HG02588 (cell line): ENCODE measurements around the gene ANKS1B.

Experiments
- ATAC-seq: cut with Tn5 transposase; IDR thresholded peaks from one replicate; pipeline ENCODE4 v1.9.1; 2021; ENCODE audit warnings: mild to moderate bottlenecking, moderate library complexity; ENCODE audit not compliant: unreplicated experiment

Gene ANKS1B

DNA sequence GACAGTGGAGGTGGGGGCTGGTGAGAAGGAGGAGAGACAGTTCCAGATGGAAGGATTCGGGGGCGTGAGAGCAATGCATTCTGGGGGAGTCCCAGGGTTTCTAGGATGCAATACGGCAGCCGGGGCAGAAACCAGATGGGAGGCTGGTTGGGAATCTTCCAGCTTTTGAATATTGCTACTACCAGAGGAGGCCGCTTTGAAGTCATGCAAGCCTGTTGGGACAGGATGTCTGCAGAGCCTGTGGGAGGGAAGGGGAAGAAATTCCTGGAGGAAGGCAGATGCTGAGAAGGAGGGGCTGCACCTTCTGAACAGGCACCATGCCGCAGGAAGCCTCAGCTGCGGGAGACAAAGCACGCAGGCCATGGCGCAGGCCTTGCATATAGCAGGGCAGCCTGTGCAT lies 1234.2 kb downstream of the ANKS1B start:
- ATAC-seq = no peak

DNA sequence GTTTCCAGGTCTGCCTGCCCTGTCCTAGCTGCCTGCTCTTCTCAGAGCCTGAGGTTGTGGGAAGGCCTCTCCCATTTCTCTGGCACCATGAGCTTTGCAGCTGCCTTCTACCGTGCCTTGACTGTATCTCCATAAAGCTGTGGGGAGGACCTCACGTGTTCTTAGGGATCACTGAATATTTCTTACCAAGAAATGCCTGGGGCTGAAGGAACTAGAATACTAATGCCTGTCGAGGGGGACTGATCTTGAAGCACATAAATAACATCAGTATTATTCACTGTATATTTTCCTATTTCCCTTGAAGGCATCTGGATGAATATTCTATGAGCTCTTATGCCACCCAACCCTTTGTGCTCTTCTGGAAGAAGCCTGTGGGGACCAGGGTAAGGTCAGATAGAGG lies 1236.3 kb downstream of the ANKS1B start:
- no peak for ATAC-seq

DNA sequence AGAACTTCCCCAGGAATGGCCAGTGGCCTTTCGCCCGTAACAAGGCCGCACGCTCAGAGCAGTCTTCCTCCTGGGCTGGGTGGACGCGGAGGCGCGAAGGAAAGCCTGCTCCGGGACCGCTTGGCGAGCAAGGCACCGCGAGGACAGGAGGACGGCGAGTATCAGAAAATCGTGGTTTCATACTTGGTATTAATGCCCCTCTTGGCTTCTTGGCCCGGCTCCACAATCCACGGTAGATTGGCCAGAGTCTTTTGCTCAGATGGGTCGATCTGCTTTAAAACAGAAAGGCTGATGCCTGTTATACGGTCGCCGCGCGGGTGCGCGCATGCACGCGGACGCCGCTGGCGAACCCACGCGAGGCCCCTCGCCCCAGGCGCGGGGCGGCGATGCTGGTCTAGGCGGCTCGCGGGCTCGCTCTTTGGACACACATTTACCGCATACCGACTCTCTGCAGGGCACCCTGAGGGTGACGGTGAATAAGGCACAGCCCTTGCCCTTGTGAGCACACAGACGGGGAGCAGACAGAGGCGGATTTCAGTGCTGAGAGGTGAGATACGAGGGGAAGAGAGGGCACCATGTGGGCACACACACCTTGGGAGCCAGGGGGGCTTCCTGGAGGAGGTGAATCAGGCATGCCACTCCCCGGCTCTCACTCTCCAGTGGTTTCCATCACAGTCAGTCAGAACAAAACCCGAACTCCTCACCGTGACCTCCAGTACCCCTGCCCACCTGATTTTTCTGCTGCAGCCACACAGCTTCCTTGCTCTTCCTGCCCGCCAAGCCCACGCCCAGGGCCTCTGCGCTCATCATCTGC lies 1239.0 kb downstream of the ANKS1B start:
- peak; percentile 54 for ATAC-seq

DNA sequence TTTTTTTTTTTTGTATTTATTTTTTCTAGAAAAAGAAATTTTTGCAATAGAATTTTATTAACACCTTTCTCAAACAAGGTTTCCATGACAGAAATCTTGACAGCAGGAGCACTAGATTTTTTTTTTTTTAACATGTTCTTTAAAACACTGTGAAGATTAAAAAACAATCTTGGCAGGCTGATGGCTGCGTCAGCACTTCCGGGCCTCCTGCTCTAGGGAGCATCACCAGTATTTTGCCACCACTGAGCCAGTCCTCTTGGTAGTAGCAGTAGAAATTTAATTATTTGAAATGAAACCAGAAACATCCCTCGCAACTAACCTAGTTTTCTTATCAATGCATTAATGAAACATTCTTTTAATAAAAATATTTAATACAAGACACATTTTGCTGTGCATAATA lies 1240.1 kb downstream of the ANKS1B start:
- ATAC-seq = no peak

DNA sequence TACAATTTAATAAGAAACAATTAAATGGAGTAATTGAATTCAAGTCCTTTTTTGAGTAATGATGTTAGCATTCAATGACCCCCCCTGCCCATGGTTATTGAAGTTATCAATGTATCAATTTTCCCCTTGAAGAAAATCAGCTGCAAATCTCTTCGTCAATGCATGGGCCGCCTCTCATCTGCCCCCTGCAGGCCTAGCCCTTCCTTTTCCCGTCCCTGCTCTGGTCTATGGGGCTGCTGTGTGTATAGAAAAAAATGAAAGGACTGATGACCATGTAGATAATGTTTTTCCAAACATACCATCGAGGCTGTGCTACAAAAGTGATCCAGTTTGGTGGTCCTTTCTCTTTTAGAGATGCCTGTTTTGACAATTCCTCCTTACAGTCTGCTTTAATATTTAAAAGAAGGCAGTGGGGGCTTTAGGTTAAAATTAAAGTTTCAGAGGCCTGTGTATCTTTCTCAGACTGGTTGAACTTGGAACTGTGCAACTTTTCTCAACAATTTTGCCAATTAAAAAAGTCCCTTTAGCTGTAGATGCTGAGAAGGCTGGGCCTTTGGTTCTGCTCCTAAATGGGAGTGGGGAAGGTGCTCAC lies 1241.3 kb downstream of the ANKS1B start:
- peak; percentile 59 for ATAC-seq

DNA sequence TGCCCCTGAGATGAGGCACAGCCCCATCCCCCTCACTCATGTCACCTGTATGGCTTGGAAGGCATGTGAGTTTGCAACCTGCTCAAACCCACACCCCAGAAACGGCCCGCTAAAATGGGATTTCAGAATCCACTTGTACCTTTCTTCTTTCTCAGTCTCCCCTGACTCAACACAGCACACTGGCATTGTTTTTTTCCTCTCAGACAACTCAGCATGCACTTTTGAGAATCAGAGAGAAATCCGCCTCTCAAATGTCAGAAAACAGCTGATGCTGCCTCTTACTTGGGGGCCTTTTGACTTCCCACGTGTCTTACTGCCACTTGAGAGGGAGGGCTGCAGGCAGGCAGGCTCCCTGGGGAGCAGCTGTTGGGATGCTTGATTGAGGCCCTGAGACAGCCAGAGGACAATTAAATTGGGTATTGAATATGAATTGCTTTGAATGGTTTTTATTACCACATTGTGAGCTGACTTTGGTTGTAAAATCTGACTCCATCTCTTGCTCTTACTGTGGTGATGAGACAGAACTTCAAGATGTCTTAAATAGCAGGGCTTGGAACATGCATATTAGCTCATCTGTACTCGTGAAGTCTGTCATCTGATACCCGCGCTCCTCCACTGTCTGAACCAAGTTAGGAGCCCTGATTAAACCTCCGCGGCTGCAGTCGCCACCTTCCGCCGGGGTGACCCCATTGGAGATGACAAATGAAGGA lies 1243.0 kb downstream of the ANKS1B start:
- ATAC-seq = no peak

DNA sequence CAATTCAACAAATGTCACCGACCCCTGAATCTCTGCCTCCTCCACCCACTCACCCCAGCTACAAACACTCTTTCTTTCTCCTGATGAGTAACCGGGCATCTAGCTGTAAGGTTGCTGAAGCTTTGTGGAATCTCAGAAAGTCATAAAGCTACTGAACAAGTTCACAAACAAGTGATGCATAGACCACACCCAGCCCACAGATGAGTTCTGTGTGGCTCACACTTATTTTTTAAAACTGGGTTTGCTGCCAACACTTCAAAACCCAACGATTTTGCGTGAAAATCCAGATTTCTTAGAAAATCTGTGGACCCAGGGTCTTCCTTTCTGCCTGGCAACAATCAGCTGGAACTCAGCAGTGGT lies 1243.6 kb downstream of the ANKS1B start:
- ATAC-seq = no peak

DNA sequence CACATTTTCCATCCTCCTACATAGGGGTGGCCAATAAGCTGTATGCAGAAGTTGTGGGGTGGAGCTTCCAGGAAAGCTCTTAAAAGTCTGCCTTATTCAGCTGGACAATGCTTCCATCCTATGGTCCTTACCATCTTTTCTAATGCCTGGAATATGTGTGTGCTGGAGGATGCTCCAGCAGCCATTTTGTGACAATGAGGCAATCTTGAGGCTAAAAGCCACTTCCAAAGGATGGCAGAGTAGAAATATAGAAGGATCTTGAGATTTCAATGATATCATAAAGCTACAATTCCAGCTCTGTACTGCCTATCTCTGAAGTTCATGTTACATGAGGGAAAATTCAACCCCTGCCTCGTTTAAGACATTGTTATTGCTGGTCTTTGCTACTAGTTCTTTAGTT lies 1244.0 kb downstream of the ANKS1B start:
- no peak for ATAC-seq

DNA sequence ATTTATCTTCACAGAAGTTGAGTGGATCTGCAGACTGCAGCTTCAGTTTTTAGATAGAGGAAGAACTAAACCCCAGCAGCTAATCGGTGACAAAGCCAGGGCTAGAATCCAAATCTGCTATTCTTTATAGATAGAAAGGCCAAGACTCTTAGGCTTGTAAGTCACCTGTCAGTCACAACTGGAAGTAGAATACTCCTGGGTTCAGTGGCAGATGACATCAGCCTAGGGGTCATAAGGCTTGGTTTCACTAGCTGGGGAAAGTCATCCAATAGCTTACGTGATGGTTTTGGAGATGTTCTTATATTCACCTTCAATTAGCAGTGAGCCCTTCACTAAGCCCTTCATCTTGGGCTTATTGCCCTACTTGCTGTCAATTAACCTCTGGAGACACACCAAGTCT lies 1246.2 kb downstream of the ANKS1B start:
- no peak for ATAC-seq

DNA sequence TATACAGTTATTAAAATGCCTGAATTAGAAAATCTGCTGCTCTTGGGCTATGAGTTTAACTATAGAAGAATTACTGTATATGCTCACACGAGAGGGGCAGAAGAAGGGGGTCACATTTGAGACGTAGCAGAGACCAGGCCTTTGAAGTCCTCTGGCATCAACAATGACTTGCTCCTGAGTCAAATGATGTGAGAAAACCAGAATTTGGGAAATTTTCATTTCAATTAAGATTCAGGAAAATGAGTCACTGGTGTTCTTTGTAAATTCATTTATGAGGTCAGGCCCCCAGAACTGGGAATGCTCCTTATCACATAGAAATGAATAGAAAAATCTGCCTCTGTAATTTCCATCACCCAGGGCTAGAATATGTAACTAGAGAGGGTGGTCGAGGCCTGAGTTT lies 1246.7 kb downstream of the ANKS1B start:
- ATAC-seq = no peak

DNA sequence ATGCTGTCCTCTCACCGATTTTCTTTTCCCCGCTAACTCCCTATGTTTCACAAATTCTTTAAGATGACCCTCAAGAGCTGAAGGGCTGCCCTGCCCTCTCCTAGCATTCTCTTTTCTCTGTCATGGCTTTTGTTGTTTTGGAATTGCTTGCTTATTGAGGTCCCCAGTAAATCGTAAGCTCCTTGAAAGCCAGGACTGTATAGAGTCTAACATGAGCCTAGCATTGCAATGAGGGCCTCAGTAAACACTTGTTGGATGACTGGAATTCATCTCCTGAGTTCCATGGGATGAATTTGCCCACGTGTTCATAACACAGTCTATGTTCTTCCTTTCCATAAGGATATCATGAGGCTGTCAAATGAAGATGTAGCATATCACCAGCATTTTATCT lies 1247.4 kb downstream of the ANKS1B start:
- no peak for ATAC-seq

DNA sequence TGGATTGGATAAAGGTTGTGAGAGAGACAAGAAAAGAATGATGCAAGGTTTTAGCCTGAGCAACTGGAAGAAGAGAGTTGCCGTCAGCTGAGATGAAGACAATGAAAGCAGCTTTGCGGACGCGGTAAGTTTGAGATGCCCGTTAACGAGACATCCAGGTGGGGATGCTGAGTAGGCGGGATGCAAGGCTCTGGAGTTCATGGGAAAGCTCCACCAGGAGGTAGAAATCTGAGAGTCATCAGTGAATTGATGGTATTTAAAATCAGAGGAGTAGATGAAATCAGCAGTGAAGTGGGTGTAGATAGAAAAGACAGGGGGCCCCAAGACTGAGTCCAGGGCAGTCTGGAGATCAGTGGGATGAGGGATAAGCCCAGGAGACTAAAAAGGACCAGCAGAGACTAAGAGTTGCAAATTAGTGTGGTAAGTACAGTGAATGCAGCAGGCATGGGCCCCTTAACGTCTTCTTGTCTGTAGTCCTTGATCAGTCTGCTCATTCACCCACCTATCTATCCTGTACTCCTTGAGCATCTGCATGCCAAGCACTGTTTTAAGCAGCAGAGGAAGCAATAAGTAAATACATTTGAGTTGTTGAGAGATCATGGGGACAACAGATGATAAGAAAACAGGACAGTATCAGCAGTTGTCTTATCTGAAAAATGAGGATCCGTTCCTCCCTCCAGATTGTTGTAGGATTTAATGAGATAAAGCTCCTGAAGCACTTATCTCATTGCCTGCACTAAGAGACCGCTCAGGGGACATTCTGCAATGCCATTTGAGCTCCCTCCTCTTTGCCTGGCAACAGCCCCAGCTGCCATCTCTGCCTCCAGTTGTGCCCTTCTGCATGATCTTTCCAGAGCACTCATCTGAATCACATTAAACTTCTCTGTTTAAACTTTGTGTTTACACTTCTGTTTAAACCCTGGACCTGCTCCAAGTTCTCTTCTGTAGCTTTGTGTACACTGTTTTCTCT lies 1248.1 kb downstream of the ANKS1B start:
- ATAC-seq = no peak

DNA sequence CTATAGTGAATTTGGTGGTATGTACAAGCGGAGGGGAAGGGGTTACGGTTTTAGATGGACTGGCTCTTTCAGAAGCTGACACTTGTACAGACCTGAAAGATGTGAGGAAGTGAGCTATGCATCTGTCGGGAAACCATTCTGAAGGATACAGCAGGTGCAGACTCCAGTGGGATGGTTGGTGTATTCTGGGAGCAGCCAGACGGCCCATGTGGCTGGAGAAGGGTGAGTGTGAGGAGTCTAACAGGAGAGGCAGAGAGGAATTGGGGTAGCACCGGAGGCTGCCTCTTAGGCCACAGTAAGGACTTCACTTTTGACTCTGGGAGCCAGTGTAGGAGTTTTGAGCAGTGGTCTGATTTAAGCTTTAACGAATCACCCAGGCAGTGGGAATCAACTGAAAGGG lies 1248.9 kb downstream of the ANKS1B start:
- no peak for ATAC-seq

DNA sequence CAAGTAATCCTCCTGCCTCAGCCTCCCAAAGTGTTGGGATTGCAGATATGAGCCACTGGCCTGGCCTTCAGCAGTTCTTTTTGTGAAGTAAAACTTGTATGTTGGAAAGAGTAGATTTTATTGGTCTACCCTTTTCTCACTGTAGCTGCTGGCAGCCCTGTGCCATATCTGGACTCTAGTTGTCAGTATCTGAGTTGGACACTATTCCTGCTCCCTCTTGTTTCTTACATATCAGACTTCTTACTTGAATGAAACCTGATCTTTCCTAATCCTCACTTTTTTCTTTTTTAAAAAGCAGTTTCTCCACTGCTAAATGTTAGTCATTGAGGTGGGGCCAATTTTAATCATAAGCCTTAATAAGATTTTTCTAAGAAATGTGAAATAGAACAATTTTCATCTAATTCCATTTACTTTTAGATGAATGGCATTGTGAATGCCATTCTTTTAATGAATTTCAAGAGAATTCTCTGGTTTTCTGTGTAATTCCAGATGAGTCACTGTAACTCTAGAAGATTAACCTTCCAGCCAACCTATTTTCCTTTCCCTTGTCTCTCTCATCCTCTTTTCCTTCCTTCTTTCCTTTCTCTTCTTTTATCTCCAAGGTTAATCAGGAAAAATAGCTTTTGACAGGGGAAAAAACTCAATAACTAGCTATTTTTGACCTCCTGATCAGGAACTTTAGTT lies 1250.9 kb downstream of the ANKS1B start:
- no peak for ATAC-seq

DNA sequence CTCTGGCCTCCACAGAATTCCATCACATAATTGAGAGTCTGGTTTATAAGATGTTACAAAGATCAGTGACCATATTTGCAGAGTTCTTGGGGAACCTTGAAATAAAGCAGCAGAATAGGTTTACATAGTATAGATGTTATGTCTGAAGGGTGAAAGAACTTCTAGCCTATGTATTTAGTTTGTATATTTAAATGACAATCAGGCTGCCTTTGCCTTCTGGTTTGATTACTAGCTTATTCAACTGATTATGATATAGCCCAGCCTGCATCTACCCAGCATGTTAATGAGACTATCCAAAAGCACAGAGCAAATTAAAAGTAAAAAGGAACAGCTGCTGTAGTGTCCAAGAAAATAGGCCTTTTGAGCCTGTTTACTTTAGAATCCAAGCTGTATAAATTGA lies 1254.3 kb downstream of the ANKS1B start:
- ATAC-seq = no peak

DNA sequence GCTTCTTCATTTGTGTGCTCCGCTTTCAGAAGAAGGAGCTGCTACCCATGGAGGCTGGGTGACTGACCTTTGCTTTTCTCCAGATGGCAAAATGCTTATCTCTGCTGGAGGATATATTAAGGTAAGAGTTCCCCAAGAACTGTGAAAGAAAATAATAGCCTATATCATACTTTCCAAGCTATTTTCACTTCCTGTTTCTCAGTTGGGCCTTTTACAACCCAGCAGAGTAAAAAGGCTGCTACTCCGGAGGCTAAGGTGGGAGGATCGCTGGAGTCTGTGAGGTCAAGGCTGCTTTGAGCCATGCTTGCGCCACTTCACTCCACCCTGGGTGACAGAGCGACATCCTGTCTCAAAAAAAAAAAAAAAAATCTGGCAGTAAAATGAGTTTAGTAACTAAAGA lies 1257.5 kb downstream of the ANKS1B start:
- no peak for ATAC-seq

DNA sequence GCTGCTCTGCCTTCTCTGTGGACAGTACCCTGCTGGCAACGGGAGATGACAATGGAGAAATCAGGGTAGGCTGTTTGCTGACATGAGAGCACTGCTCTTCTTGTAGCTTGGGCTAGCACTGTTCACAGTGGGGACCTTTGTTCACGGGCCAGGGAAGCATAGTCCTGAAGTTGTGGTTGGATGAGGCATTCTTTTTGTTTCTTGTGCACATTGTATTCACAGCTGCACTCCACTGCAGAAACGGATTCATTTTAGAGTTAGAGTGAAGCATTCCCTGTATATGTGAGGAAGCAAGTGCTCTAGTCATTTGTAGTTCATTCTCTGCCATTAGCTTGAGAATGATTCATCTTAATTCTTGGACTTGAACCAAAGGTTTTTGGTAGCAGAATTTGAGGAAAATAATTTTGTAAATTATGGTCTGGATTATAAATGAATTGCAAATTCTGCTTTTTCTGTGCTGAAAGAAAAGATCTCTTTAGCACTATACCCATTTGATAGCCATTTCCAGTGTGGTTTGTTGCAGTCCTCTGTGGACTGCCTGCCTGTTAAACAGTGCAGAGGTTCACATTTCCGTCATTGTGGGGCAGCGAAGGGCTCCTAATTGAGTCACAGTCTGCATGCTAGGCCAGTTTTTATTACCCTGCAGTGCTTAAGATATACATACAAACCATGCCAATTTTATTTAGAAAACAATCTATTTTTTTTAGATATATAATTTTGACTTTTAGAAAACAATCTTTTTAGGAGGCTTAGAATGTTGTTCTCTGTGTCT lies 1259.1 kb downstream of the ANKS1B start:
- ATAC-seq = peak; percentile 80

DNA sequence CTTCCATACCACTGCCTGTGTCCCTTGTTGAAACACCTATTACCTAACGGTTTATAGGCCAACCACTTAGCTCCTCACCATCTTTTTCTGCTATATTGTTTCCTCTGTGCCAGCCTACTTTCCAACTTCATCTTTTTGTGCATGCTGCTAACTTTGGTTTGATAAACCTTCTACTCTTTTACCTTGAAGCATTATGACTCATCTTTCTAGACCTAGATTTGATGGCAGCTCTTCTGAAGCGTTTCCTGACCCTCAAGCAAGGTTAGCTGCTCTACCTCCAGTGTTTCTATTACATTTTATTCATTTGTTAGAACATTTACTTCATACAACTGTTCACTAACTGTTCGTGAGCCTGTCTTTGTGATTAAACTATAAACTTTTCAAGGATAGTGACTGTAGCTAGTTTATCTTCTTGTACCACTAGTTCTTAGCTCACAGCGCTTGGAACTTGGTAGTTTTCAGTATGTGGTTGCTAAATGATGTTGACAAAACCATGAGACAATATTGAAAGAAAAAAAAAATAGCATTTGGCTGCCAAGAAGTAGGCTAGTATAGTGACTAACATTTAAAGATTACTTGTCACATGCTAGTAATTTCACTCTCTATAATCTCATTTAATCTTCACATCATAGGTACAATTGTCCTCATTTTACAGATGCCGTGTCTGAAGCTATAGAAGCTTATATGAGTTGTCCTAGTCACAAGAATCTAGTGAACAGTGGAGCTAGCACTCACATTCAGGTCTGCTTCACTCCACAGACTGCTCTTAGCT lies 1260.2 kb downstream of the ANKS1B start:
- no peak for ATAC-seq

DNA sequence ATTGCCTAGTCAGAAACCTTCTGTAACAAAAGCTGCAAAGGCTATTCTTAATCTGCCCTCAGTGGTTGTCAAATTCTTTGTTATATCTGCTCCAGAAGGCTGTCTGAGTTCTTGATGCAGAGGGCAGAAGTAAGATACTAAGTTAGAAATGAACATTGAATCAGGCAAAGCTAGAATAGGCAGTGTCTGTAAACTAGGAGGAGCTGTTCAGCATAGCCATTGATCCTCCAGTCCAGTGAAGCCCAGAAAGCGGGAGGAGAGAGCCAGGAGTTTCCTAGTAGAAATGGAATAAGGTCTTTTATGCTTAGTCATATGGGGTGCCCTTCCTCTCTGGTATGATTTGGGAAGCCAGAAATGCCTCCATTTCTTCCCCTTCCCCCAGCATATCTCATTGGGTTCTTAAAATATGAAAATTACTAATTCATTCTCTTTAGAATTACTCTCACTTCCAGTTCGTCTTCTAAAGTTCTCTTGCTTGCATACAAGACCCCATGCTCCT lies 1263.5 kb downstream of the ANKS1B start:
- ATAC-seq = no peak
